HEK293 (cell line): ENCODE measurements around the gene USP21.
A peak's percentile ranks its signal among the peaks of the same experiment; 100 is the strongest.

Experiments used
- BCL11A ChIP-seq: fragments of 450-650 bp; formaldehyde crosslinking; IDR thresholded peaks from 2 replicates; pipeline ENCODE4 v1.5.1; 2016; ENCODE audit warnings: low read depth, missing biosample characterization, missing genetic modification characterization
- CTCF ChIP-seq: fragments of 450-650 bp; formaldehyde crosslinking; IDR thresholded peaks from 2 replicates; pipeline ENCODE4 v1.5.1; 2016; ENCODE audit warnings: missing biosample characterization, missing genetic modification characterization
- EGR2 ChIP-seq: fragments of 450-650 bp; formaldehyde crosslinking; IDR thresholded peaks from 2 replicates; pipeline ENCODE4 v1.5.1; 2016; ENCODE audit warnings: low read depth, missing biosample characterization, missing genetic modification characterization
- GLIS2 ChIP-seq: fragments of 450-650 bp; formaldehyde crosslinking; IDR thresholded peaks from 2 replicates; pipeline ENCODE4 v1.5.1; 2016; ENCODE audit warnings: missing biosample characterization, missing genetic modification characterization
- INSM2 ChIP-seq: fragments of 450-650 bp; formaldehyde crosslinking; IDR thresholded peaks from 2 replicates; pipeline ENCODE4 v1.5.1; 2016; ENCODE audit warnings: missing biosample characterization, missing genetic modification characterization
- KLF10 ChIP-seq: fragments of 450-650 bp; IDR thresholded peaks from 2 replicates; pipeline ENCODE4 v1.5.1; 2018; ENCODE audit warnings: missing biosample characterization, mild to moderate bottlenecking, missing genetic modification characterization
- KLF8 ChIP-seq: fragments of 450-650 bp; formaldehyde crosslinking; IDR thresholded peaks from 2 replicates; pipeline ENCODE4 v1.5.1; 2016; ENCODE audit warnings: missing biosample characterization, missing genetic modification characterization
- OSR2 ChIP-seq: fragments of 450-650 bp; formaldehyde crosslinking; IDR thresholded peaks from 2 replicates; pipeline ENCODE4 v1.5.1; 2016; ENCODE audit warnings: missing biosample characterization, missing genetic modification characterization
- PATZ1 ChIP-seq: fragments of 450-650 bp; formaldehyde crosslinking; IDR thresholded peaks from 2 replicates; pipeline ENCODE4 v1.5.1; 2016; ENCODE audit warnings: missing biosample characterization, missing genetic modification characterization
- SCRT2 ChIP-seq: fragments of 450-650 bp; formaldehyde crosslinking; IDR thresholded peaks from 2 replicates; pipeline ENCODE4 v1.5.1; 2016; ENCODE audit warnings: missing biosample characterization, missing genetic modification characterization
- SP7 ChIP-seq: fragments of 450-650 bp; formaldehyde crosslinking; IDR thresholded peaks from 2 replicates; pipeline ENCODE4 v1.5.1; 2016; ENCODE audit warnings: missing biosample characterization, missing genetic modification characterization
- ZBTB10 ChIP-seq: fragments of 450-650 bp; formaldehyde crosslinking; IDR thresholded peaks from 2 replicates; pipeline ENCODE4 v1.5.1; 2016; ENCODE audit warnings: missing biosample characterization, missing genetic modification characterization
- ZEB2 ChIP-seq: fragments of 450-650 bp; formaldehyde crosslinking; IDR thresholded peaks from 2 replicates; pipeline ENCODE4 v1.5.1; 2016; ENCODE audit warnings: missing biosample characterization, missing genetic modification characterization
- ZNF133 ChIP-seq: fragments of 450-650 bp; formaldehyde crosslinking; IDR thresholded peaks from 2 replicates; pipeline ENCODE4 v1.5.1; 2016; ENCODE audit warnings: missing biosample characterization, missing genetic modification characterization
- ZNF2 ChIP-seq: fragments of 450-650 bp; formaldehyde crosslinking; IDR thresholded peaks from 2 replicates; pipeline ENCODE4 v1.5.1; 2016; ENCODE audit warnings: missing biosample characterization, missing genetic modification characterization
- ZNF202 ChIP-seq: fragments of 450-650 bp; formaldehyde crosslinking; IDR thresholded peaks from 2 replicates; pipeline ENCODE4 v1.5.1; 2016; ENCODE audit warnings: missing biosample characterization, missing genetic modification characterization, borderline replicate concordance
- ZNF24 ChIP-seq: fragments of 450-650 bp; formaldehyde crosslinking; IDR thresholded peaks from 2 replicates; pipeline ENCODE4 v1.5.1; 2016; ENCODE audit warnings: missing biosample characterization, missing genetic modification characterization
- ZNF280D ChIP-seq: fragments of 450-650 bp; formaldehyde crosslinking; IDR thresholded peaks from 2 replicates; pipeline ENCODE4 v1.5.1; 2016; ENCODE audit warnings: missing biosample characterization, missing genetic modification characterization
- ZNF391 ChIP-seq: fragments of 450-650 bp; formaldehyde crosslinking; IDR thresholded peaks from 2 replicates; pipeline ENCODE4 v1.5.1; 2016; ENCODE audit warnings: low read depth, missing biosample characterization, missing genetic modification characterization, borderline replicate concordance
- ZNF513 ChIP-seq: fragments of 450-650 bp; IDR thresholded peaks from 2 replicates; pipeline ENCODE4 v1.5.1; 2018; ENCODE audit warnings: missing biosample characterization, missing genetic modification characterization
- ZNF521 ChIP-seq: fragments of 450-650 bp; formaldehyde crosslinking; IDR thresholded peaks from 2 replicates; pipeline ENCODE4 v1.5.1; 2017; ENCODE audit warnings: missing biosample characterization, mild to moderate bottlenecking, missing genetic modification characterization
- ZNF600 ChIP-seq: fragments of 450-650 bp; formaldehyde crosslinking; IDR thresholded peaks from 2 replicates; pipeline ENCODE4 v1.5.1; 2016; ENCODE audit warnings: missing biosample characterization, missing genetic modification characterization
- ZNF610 ChIP-seq: fragments of 450-650 bp; formaldehyde crosslinking; IDR thresholded peaks from 2 replicates; pipeline ENCODE4 v1.5.1; 2016; ENCODE audit warnings: missing biosample characterization, missing genetic modification characterization, borderline replicate concordance
- ZNF76 ChIP-seq: fragments of 450-650 bp; formaldehyde crosslinking; IDR thresholded peaks from 2 replicates; pipeline ENCODE4; 2016; ENCODE audit warnings: low read depth, missing biosample characterization, missing genetic modification characterization, borderline replicate concordance
- ZXDB ChIP-seq: fragments of 450-650 bp; formaldehyde crosslinking; IDR thresholded peaks from 2 replicates; pipeline ENCODE4 v1.5.1; 2016; ENCODE audit warnings: missing biosample characterization, missing genetic modification characterization

Gene USP21

DNA sequence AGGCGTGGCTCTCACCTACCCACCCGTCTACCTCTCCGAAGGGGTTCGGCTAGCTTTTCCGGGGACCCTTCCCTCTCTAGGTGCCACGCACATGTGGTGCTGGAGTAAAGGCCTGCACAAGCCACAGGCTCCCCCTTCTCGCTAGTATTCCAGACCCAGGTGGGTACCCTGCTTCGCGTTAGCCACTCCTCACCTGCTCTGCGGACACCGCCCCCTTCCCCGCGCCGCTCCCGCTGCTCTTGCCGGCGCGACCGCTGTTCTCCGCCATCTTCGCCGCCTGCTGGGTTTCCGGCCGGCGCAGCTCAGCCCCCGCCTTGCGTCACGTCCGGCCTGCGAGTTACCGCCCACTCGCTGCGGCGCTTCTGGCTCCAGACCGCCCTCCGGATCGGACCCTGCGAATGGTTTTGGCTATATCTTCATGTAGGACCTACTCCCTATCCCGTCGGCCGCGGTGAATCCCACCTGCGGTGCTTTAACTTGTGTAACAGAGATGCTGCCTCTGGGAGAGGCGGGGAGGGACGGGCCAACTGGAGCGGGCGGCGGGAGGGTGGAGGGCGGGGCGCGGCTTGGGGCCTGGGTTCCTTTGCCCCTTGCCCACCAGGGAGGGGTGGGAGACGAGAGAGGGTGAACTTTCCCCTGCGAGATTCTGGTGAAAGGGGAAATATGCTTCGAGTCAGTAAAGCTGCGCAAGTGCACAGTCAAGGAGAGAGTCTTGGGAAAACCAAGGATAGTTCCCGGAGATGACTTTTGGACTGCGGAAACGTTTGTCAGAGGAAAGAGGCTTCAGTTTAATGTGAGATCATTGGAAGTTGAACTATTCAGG, 41.3 kb upstream of the USP21 start, which contains the start of the genes NIT1 and PFDN2 (continued):
- no peak for TF ChIP-seq BCL11A
- TF ChIP-seq SP7 = peak; percentile 79
- no peak for TF ChIP-seq ZNF133 (tag by site-specific recombination)
- peak; percentile 83 for TF ChIP-seq ZNF76 (tag by site-specific recombination)
- no peak for TF ChIP-seq ZNF521 (tag by site-specific recombination)
- TF ChIP-seq INSM2 (tag by site-specific recombination) = peak; percentile 33; the same call in 1 of the 2 replicates
- TF ChIP-seq SCRT2 = peak; percentile 72; the same call in 1 of the 2 replicates
- peak; percentile 84 for TF ChIP-seq EGR2 (tag by site-specific recombination)
- no peak for TF ChIP-seq OSR2 (tag by site-specific recombination)
- peak; percentile 88 for TF ChIP-seq KLF10
- TF ChIP-seq ZEB2 (tag by site-specific recombination) = peak; percentile 81
- peak; percentile 60; the same call in 1 of the 2 replicates for TF ChIP-seq ZNF24
- TF ChIP-seq GLIS2 (tag by site-specific recombination) = peak; percentile 66
- TF ChIP-seq ZNF280D (tag by site-specific recombination) = no peak
- TF ChIP-seq ZBTB10 (tag by site-specific recombination) = peak; percentile 84
- peak; percentile 43 for TF ChIP-seq ZNF2 (tag by site-specific recombination)
- TF ChIP-seq ZNF202 (tag by site-specific recombination) = no peak
- TF ChIP-seq ZNF600 (tag by site-specific recombination) = peak; percentile 97
- no peak for TF ChIP-seq ZNF513
- TF ChIP-seq CTCF = peak; percentile 77
- peak; percentile 73 for TF ChIP-seq PATZ1 (tag by site-specific recombination)
- peak; percentile 90; the same call in 1 of the 2 replicates for TF ChIP-seq ZNF391
- TF ChIP-seq ZNF610 (tag by site-specific recombination) = peak; percentile 98
- peak; percentile 73 for TF ChIP-seq KLF8 (tag by site-specific recombination)
- peak; percentile 83 for TF ChIP-seq ZXDB (tag by site-specific recombination)
